Measurements from ENCODE around the gene NFE2L1. TPM values are rescaled to one million over a fixed set of nuclear protein-coding genes. Genes with fewer than 3 reads are reported as not detected.
A peak's percentile ranks its signal among the peaks of the same experiment; 100 is the strongest.

The NFE2L1 gene
- total RNA-seq, 5 donors from 2014 or later (not counting 1 experiment from before 2014, with no cell fraction given) = 30.3 to 61.6 (median 43.9) TPM

DNA sequence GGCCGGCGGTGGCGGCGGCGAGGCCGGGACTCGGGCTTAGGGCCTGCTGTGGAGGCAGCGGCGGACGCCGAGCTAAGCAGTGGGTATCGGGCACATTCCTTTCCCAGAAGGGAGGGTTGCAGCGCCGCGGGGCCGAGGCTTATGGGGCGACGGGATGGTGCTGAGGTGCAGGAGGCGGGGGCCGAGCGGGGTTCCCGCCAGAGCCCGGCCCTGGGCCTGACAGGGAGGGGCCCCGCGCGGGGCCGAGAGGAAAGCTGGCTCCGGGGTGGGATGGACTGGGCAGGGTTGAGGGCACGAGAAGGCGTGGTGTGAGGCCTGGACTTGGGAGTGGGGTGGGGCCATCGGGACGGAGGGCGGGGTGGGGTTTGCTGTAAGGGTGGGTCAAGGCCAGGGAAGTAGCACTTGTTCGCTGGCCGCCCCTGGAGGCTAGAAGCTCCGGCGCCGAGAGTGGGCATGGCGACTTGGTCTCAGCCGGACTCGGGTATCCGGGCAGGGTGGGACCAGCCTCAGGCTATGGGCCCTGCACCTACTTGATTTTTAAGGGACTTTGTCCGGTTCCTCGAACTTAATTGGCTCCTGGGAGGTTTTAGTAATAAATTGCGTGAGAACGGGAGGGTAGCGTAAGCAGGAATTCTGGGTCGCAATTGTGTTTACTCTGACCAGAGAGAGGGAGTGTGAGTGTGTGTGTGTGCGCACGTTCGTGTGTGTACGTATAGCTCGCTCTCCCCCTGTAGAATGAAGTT lies 396 bp downstream of the NFE2L1 start:
- CTCF ChIA-PET = interaction anchor here in 1 of 2 donors (0.7 to 3.1 kb wide), 10 partner anchors 12 to 390 kb away, joined by 3 to 13 read pairs (median 4); partner anchors contain the start of genes CDK5RAP3 and COPZ2
- peaks cover 60 to 69% (median 64%) of the 10 kb centered on the region in 3 donors for H3K4me1 Mint-ChIP-seq
- under 1% methylated on average over 49 of the region's 53 CpGs for WGBS (ENCODE audit: insufficient coverage)

GRCh38 chr17:48051283-48051682 lies 3.1 kb downstream of the NFE2L1 start:
- H3K4me3 ChIP-seq (ENCODE audit: control insufficient read depth in 1 of 2, extremely low read depth in 1 of 2, low read length in 1 of 2) = no peak overlapping the region
- ATAC-seq (replicated peaks in 1 of 4) (no peak), DNase-seq (no peak)
- no peak overlapping the region for H3K27ac Mint-ChIP-seq
- no peaks in the 10 kb centered on the region for H3K9me3 Mint-ChIP-seq
- H3K27me3 Mint-ChIP-seq = no peaks in the 10 kb centered on the region
- H3K4me1 ChIP-seq (ENCODE audit: control insufficient read depth in 1 of 2, extremely low read depth in 1 of 2, insufficient read depth in 2 of 2, low read length in 2 of 2) = peaks cover 17 to 75% of the 10 kb centered on the region in 2 experiments
- H3K27me3 ChIP-seq (replicated peaks in 1 of 2; ENCODE audit: control insufficient read depth in 2 of 2, extremely low read depth in 1 of 2, insufficient read depth in 2 of 2, low read length in 1 of 2) = no peaks in the 10 kb centered on the region
- H3K27ac ChIP-seq (ENCODE audit: low read length) = no peak overlapping the region
- POLR2A ChIA-PET = no interaction called here
- no peak overlapping the region for H3K4me3 Mint-ChIP-seq
- peaks cover 71 to 77% (median 71%) of the 10 kb centered on the region in 3 donors for H3K4me1 Mint-ChIP-seq
- peaks cover 2 to 46% of the 10 kb centered on the region in 2 donors for H3K36me3 ChIP-seq (ENCODE audit: control insufficient read depth in 2 of 2, extremely low read depth in 1 of 2, insufficient read depth in 1 of 2, low read length in 1 of 2)
- peaks cover 34% of the 10 kb centered on the region for H3K36me3 Mint-ChIP-seq
- CTCF ChIA-PET = interaction anchor here in 1 of 2 donors (1.0 kb wide), 1 partner anchor 25 kb away, joined by 3 read pairs; no protein-coding TSS in a partner anchor
- 95% methylated on average over 10 of the region's 10 CpGs for WGBS (ENCODE audit: insufficient coverage)
- no peaks in the 10 kb centered on the region for H3K9me3 ChIP-seq

More for the DNA sequence above, 396 bp downstream of the NFE2L1 start:
- Histone ChIP-seq H3K4me1 (ENCODE audit: control insufficient read depth in 1 of 2, extremely low read depth in 1 of 2, insufficient read depth in 2 of 2, low read length in 2 of 2) (peaks cover 17 to 63% of the 10 kb centered on the region in 2 experiments), H3K9me3 (no peaks in the 10 kb centered on the region), H3K4me3 (ENCODE audit: control insufficient read depth in 1 of 2, extremely low read depth in 1 of 2, low read length in 1 of 2) (peak overlapping the region; percentile 86 to 88), H3K27ac (ENCODE audit: low read length) (no peak overlapping the region), H3K36me3 (ENCODE audit: control insufficient read depth in 2 of 2, extremely low read depth in 1 of 2, insufficient read depth in 1 of 2, low read length in 1 of 2) (peaks cover 2 to 32% of the 10 kb centered on the region in 2 donors), H3K27me3 (replicated peaks in 1 of 2; ENCODE audit: control insufficient read depth in 2 of 2, extremely low read depth in 1 of 2, insufficient read depth in 2 of 2, low read length in 1 of 2) (no peaks in the 10 kb centered on the region)
- peak overlapping the region; percentile 99 for H3K27ac Mint-ChIP-seq
- ATAC-seq (replicated peaks in 1 of 4) (peak; percentile 7 to 17 (median 12)), DNase-seq (peak in 10 of 35 experiments; percentile 8 to 68 (median 18))
- POLR2A ChIA-PET = interaction anchor here (0.6 kb wide), 3 partner anchors 25 to 209 kb away, joined by 3 to 11 read pairs (median 6); partner anchors contain the start of gene SNX11 (in 1 of the 2)
- H3K27me3 Mint-ChIP-seq = no peaks in the 10 kb centered on the region
- H3K9me3 Mint-ChIP-seq = no peaks in the 10 kb centered on the region
- peak overlapping the region; percentile 76 to 97 (median 90) for H3K4me3 Mint-ChIP-seq
- peaks cover 22% of the 10 kb centered on the region for H3K36me3 Mint-ChIP-seq

DNA sequence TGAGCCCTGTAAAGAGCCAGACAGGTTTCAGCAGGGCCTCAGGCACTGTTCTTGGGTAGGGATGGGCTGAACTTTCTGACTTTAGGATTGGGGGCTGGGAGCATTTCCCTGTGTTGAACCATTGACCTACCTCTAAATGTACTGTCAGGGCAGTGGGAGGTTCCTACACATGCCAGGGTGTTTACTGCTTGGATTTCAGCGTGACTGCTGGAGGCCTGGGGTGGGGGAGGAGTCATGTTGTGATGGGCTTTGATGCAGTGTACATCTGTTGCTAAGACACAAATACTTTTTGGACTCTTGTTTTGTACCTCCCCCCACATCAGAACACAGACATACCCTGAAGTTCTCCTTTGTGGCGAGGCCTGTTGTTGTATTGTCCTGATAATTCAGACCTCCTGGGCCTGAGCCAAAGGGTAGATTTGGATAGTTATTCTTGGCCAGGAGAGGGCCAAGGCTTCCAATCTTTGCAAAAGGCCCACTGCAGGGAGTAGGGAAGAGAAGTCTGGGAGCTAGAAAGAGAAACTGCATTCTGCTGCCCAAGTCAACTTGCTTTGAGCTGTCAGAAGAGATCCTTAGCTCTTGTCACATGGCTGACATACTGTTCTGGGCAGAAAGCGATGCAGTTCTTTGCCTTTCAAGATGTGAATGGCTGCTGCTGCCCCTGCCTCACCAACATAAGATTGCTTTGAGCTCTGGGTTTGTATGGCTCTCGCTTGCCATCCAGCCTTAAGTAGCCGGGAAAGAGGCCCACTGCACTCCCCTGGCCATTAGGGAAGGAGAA lies 3.7 kb downstream of the NFE2L1 start:
- Mint-ChIP-seq H3K4me3 (peak overlapping the region in 1 of 3 donors; percentile 30), H3K4me1 (peaks cover 67 to 72% (median 68%) of the 10 kb centered on the region in 3 donors), H3K27ac (no peak overlapping the region), H3K9me3 (no peaks in the 10 kb centered on the region), H3K27me3 (no peaks in the 10 kb centered on the region), H3K36me3 (peaks cover 39% of the 10 kb centered on the region)
- 79% methylated on average over 4 of the region's 5 CpGs for WGBS (ENCODE audit: insufficient coverage)
- Histone ChIP-seq H3K4me3 (ENCODE audit: control insufficient read depth in 1 of 2, extremely low read depth in 1 of 2, low read length in 1 of 2) (no peak overlapping the region), H3K4me1 (ENCODE audit: control insufficient read depth in 1 of 2, extremely low read depth in 1 of 2, insufficient read depth in 2 of 2, low read length in 2 of 2) (peaks cover 12 to 69% of the 10 kb centered on the region in 2 experiments), H3K9me3 (no peaks in the 10 kb centered on the region), H3K27me3 (replicated peaks in 1 of 2; ENCODE audit: control insufficient read depth in 2 of 2, extremely low read depth in 1 of 2, insufficient read depth in 2 of 2, low read length in 1 of 2) (no peaks in the 10 kb centered on the region), H3K36me3 (ENCODE audit: control insufficient read depth in 2 of 2, extremely low read depth in 1 of 2, insufficient read depth in 1 of 2, low read length in 1 of 2) (peaks cover 5 to 52% of the 10 kb centered on the region in 2 donors), H3K27ac (ENCODE audit: low read length) (no peak overlapping the region)
- ChIA-PET POLR2A (no interaction called here), CTCF (interaction anchor here (0.5 to 1.7 kb wide), 4 partner anchors 20 to 1951 kb away, joined by 3 to 7 read pairs (median 4); no protein-coding TSS in a partner anchor)
- ATAC-seq (replicated peaks in 1 of 4) (no peak), DNase-seq (peak in 1 of 35 experiments; percentile 10)

DNA sequence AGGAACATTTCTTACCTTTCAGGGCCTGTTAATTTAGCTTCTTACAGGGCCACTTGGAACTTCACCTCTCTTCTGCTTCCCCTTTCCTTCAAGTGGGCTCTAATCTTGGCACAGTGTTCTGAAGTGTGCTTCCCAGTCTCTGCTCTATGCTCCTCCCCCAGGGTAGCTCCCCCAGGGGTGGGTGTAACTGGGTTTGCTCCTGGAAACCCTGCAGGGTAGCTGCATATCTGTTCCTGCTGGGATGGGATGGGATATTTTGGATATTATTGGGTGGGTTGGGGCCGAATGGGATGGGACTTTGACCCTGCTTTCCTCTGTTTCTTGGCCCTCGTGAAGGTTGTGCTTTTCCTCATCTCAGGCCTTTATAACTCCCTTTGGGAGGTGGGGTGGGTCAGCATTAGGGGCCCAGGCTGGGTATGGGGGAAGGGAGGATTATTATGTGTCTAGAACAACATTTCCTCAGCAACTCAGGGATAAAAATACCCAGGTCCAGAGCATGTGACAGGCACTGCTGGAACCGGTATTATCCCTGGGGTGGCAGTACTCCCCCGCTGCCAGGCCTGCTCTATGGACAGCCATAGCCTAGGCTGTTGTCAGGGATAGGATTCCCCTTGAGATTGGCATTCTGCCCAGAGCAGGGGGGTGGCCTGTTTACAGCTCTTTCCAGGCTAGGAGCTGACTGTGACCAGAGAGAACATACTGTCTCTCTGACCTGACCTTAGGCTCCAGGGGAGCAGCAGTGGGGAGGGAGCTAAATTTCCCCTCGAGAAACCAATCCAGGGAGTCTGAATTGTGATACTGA lies 5.0 kb downstream of the NFE2L1 start:
- Mint-ChIP-seq H3K4me3 (no peak overlapping the region), H3K27ac (peak overlapping the region; percentile 22 to 69), H3K4me1 (peaks cover 62 to 65% (median 62%) of the 10 kb centered on the region in 3 donors), H3K36me3 (peaks cover 43% of the 10 kb centered on the region), H3K27me3 (no peaks in the 10 kb centered on the region), H3K9me3 (no peaks in the 10 kb centered on the region)
- Histone ChIP-seq H3K27me3 (replicated peaks in 1 of 2; ENCODE audit: control insufficient read depth in 2 of 2, extremely low read depth in 1 of 2, insufficient read depth in 2 of 2, low read length in 1 of 2) (no peaks in the 10 kb centered on the region), H3K36me3 (ENCODE audit: control insufficient read depth in 2 of 2, extremely low read depth in 1 of 2, insufficient read depth in 1 of 2, low read length in 1 of 2) (peaks cover 10 to 65% of the 10 kb centered on the region in 2 donors), H3K4me1 (ENCODE audit: control insufficient read depth in 1 of 2, extremely low read depth in 1 of 2, insufficient read depth in 2 of 2, low read length in 2 of 2) (peaks cover 5 to 62% of the 10 kb centered on the region in 2 experiments), H3K4me3 (ENCODE audit: control insufficient read depth in 1 of 2, extremely low read depth in 1 of 2, low read length in 1 of 2) (no peak overlapping the region), H3K27ac (ENCODE audit: low read length) (no peak overlapping the region), H3K9me3 (no peaks in the 10 kb centered on the region)
- POLR2A ChIA-PET = interaction anchor here in 1 of 2 donors (0.5 kb wide), 1 partner anchor 22 kb away, joined by 5 read pairs; no protein-coding TSS in a partner anchor
- DNase-seq (no peak), ATAC-seq (replicated peaks in 1 of 4) (no peak)
- CTCF ChIA-PET = interaction anchor here (0.5 to 1.7 kb wide), 5 partner anchors 9 to 28 kb away, joined by 3 to 7 read pairs (median 3); no protein-coding TSS in a partner anchor
- 92% methylated on average over 3 of the region's 5 CpGs for WGBS (ENCODE audit: insufficient coverage)

- no peaks in the 10 kb centered on the region for H3K9me3 ChIP-seq
- no peak overlapping the region for H3K4me3 Mint-ChIP-seq
- POLR2A ChIA-PET = interaction anchor here in 1 of 2 donors (0.5 kb wide), 1 partner anchor 26 kb away, joined by 3 read pairs; no protein-coding TSS in a partner anchor
- H3K27ac Mint-ChIP-seq = peak overlapping the region; percentile 22 to 69
- CTCF ChIA-PET = interaction anchor here in 1 of 2 donors (1.7 kb wide), 1 partner anchor 28 kb away, joined by 7 read pairs; no protein-coding TSS in a partner anchor
- H3K36me3 ChIP-seq (ENCODE audit: control insufficient read depth in 2 of 2, extremely low read depth in 1 of 2, insufficient read depth in 1 of 2, low read length in 1 of 2) = peaks cover 10 to 71% of the 10 kb centered on the region in 2 donors
- peaks cover 50% of the 10 kb centered on the region for H3K36me3 Mint-ChIP-seq
- no peaks in the 10 kb centered on the region for H3K27me3 ChIP-seq (replicated peaks in 1 of 2; ENCODE audit: control insufficient read depth in 2 of 2, extremely low read depth in 1 of 2, insufficient read depth in 2 of 2, low read length in 1 of 2)
- WGBS (ENCODE audit: insufficient coverage) = 91% methylated on average over 3 of the region's 6 CpGs
- no peaks in the 10 kb centered on the region for H3K9me3 Mint-ChIP-seq
- H3K4me3 ChIP-seq (ENCODE audit: control insufficient read depth in 1 of 2, extremely low read depth in 1 of 2, low read length in 1 of 2) = no peak overlapping the region
- no peak for ATAC-seq (replicated peaks in 1 of 4)
- no peak for DNase-seq
- no peak overlapping the region for H3K27ac ChIP-seq (ENCODE audit: low read length)
- H3K4me1 ChIP-seq (ENCODE audit: control insufficient read depth in 1 of 2, extremely low read depth in 1 of 2, insufficient read depth in 2 of 2, low read length in 2 of 2) = peaks cover 5 to 61% of the 10 kb centered on the region in 2 experiments
- no peaks in the 10 kb centered on the region for H3K27me3 Mint-ChIP-seq
- peaks cover 60 to 63% (median 61%) of the 10 kb centered on the region in 3 donors for H3K4me1 Mint-ChIP-seq
Observed at GRCh38 chr17:48053758-48054237, 5.6 kb downstream of the NFE2L1 start.

Data from T-cell (primary cell).